H4 (cell line): ENCODE measurements around the gene IRF1. TPM values are rescaled to one million over a fixed set of nuclear protein-coding genes. Genes with fewer than 3 reads are reported as not detected.
"Not testable (repeated sequence)": the region's sequence is repeated elsewhere in the genome, so short reads cannot be mapped to it uniquely, and the experiment has no call there.

Experiments
- DNase-seq: peaks from one replicate; pipeline ENCODE4 v3.0.0-alpha.2; 2015; ENCODE audit warnings: low spot score
- total RNA-seq: library from RNA; depleted of rRNA; stranded (reverse); fragments of >200 nt; shearing (Covaris generic); gene quantifications from 2 replicates; pipeline ENCODE4 v1.2.3, GENCODE V29; 2014; rRNA removed

Gene IRF1
- total RNA-seq, 1 experiment from 2014 or later = 30.2 TPM

DNA sequence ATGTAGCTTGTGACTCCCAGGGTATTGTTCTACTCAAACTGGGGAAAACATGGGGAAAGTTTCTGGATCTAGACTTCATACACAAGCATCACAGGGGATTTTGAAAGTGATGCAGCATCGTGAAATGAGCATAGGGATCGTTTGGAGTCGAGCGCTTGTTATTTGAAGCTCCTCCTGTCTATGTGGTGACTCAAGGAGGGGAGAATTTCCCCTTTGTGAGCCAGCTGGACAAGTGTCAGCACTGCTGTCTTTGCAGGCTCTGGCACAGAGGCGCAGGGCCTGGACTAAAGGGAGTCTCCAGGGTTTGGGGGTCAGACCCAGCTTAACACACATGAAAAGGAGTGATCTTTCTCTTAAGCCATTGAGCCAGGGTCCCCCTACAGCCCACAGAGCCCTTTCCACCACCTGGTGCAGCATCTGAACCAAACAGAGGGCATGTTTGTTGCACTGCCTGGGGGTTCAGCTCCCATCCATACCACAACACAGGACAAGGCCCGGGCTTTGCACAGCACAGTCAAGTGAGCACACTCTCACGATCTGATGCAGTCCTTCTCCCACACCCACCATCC is 51.0 kb downstream of the IRF1 start:
- no peak for DNase-seq

- DNase-seq = no peak
Measured at GRCh38 chr5:132438917-132439316, 51.7 kb downstream of the IRF1 start.

- not testable (repeated sequence) for DNase-seq
Measured at GRCh38 chr5:132438267-132438645, 52.3 kb downstream of the IRF1 start.

- peak; percentile 90 for DNase-seq
Measured at GRCh38 chr5:132437604-132438266, 52.8 kb downstream of the IRF1 start.

- DNase-seq = no peak
Measured at GRCh38 chr5:132436936-132437335, 53.6 kb downstream of the IRF1 start.

DNA sequence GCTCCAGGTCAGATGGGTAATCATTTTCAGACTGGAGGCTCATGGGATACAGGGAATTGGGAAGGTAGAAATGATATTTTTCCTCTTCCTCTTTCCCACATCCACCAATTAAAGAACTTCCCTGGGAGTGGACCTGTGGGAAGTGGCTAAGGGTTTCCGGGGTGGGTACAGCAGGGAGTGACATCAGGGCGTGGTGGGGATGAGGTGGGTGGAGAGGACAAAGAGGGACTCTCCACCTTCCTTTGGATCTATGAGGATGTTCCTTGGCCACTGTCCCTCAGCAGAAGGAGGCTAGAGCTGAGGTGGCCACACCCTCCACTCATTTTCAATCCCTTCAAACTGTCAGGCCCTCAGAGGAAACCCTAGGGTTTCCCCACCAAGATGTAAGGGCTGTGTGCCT is 54.7 kb downstream of the IRF1 start:
- DNase-seq = no peak

DNA sequence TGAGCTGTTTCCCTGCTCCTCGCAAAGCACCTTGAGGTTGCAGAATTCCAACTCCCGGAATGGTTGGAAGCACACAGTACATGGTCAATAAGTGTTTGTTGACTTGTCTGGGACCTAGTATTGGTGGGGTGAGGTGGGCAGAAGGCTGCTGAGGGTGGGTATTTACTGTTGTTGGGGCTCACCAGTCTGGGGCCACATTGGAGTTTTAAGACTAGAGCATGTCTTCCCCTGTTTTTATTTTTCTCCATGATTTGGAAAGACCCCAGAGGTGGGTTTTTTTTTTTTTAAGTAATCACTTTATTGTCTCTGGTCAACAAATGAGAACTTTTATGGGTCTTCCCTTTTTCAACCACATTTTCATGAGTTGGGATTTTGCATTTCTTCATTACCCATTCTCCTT is 55.1 kb downstream of the IRF1 start:
- no peak for DNase-seq

- DNase-seq = no peak
Measured at GRCh38 chr5:132434416-132435286, 55.9 kb downstream of the IRF1 start.

- no peak for DNase-seq
Measured at GRCh38 chr5:132433141-132433540, 57.4 kb downstream of the IRF1 start.

- DNase-seq = no peak
Measured at GRCh38 chr5:132431632-132432031, 58.9 kb downstream of the IRF1 start.

Other genes starting within 250 kb of the IRF1 start
- gene PDLIM4, start 233.1 kb downstream of the IRF1 start, total RNA-seq = 79.8 and 96.0 TPM in 2 replicates
- gene SLC22A4, start 196.4 kb downstream of the IRF1 start, total RNA-seq = 4.2 and 5.1 TPM in 2 replicates
- gene SLC22A5, start 121.1 kb downstream of the IRF1 start, total RNA-seq = 6.9 and 9.6 TPM in 2 replicates
- gene IL5, start 52.7 kb upstream of the IRF1 start, total RNA-seq = not detected in 2 replicates
- gene RAD50, start 66.2 kb upstream of the IRF1 start, total RNA-seq = 23.2 and 24.8 TPM in 2 replicates
- not detected in 2 replicates for gene IL13, start 167.4 kb upstream of the IRF1 start, total RNA-seq
- gene IL4, start 183.2 kb upstream of the IRF1 start, total RNA-seq = not detected in 2 replicates
- gene KIF3A, start 246.8 kb upstream of the IRF1 start, total RNA-seq = 4.8 and 7.1 TPM in 2 replicates